Smooth muscle cell (in vitro differentiated cells): Measurements from ENCODE around the gene S100P. TPM values are rescaled to one million over a fixed set of nuclear protein-coding genes. Genes with fewer than 3 reads are reported as not detected.

Source experiments
- DNase-seq: peaks from one replicate; lab custom pipeline; 2025; ENCODE audit not compliant: unreplicated experiment; lab: John Stamatoyannopoulos, UW
- H2AFZ ChIP-seq: fragments of 200-600 bp; sonication (generic); 2 replicates; pipeline ENCODE4 v1.6.0; 2016; ENCODE audit warnings: antibody characterized with exemption, low read depth, mild to moderate bottlenecking
- H3F3A ChIP-seq: fragments of 200-600 bp; sonication (generic); 2 replicates; pipeline ENCODE4 v1.6.0; 2017; ENCODE audit warnings: antibody characterized with exemption, low read depth
- H3K27ac ChIP-seq: fragments of 200-600 bp; sonication (generic); 2 replicates; pipeline ENCODE4 v1.5.1; 2016; ENCODE audit warnings: low read depth, mild to moderate bottlenecking
- H3K27me3 ChIP-seq: fragments of 200-600 bp; sonication (generic); 2 replicates; pipeline ENCODE4 v1.6.1; 2016; ENCODE audit warnings: low read depth, mild to moderate bottlenecking
- H3K36me3 ChIP-seq: fragments of 200-600 bp; sonication (generic); 2 replicates; pipeline ENCODE4 v1.5.1; 2016; ENCODE audit warnings: low read depth
- H3K4me1 ChIP-seq: fragments of 200-600 bp; sonication (generic); 2 replicates; pipeline ENCODE4 v1.5.1; 2016; ENCODE audit warnings: low read depth
- H3K4me2 ChIP-seq: fragments of 200-600 bp; sonication (generic); 2 replicates; pipeline ENCODE4 v1.6.0; 2016; ENCODE audit warnings: mild to moderate bottlenecking
- H3K4me3 ChIP-seq: fragments of 200-600 bp; sonication (generic); 2 replicates; pipeline ENCODE4 v1.5.1; 2016; ENCODE audit warnings: mild to moderate bottlenecking
- H3K79me2 ChIP-seq: fragments of 200-600 bp; sonication (generic); 2 replicates; pipeline ENCODE4 v1.6.0; 2016; ENCODE audit warnings: low read depth, mild to moderate bottlenecking
- H3K9ac ChIP-seq: fragments of 200-600 bp; sonication (generic); 2 replicates; pipeline ENCODE4 v1.6.0; 2016; ENCODE audit warnings: low read depth
- H3K9me3 ChIP-seq: fragments of 200-600 bp; sonication (generic); replicated peaks from 2 replicates; pipeline ENCODE4 v1.5.1; 2016; ENCODE audit warnings: low read depth
- H4K20me1 ChIP-seq: fragments of 200-600 bp; sonication (generic); 2 replicates; pipeline ENCODE4 v1.6.0; 2016; ENCODE audit warnings: low read depth
- CTCF ChIP-seq: fragments of 200-600 bp; sonication (generic); IDR thresholded peaks from 2 replicates; pipeline ENCODE4 v1.5.1; 2017; ENCODE audit warnings: borderline replicate concordance, mild to moderate bottlenecking, antibody characterized with exemption; ENCODE audit not compliant: insufficient read depth, poor library complexity, severe bottlenecking
- WGBS: methylation state at CpG from one replicate; pipeline ENCODE4 v1.1.7; 2016; ENCODE audit warnings: low lambda C conversion rate; 5-methylcytosine and 5-hydroxymethylcytosine counted together
- polyA plus RNA-seq: library from polyadenylated mRNA; unstranded; fragments of >200 nt; fragmentation: Nextera tagmentation; extraction: Ambion mirVana; gene quantifications from 2 replicates; pipeline ENCODE4 v1.2.1, GENCODE V29; 2016
- total RNA-seq: library from RNA; depleted of rRNA; stranded (reverse); fragments of >200 nt; gene quantifications from 2 replicates; pipeline ENCODE4 v1.2.3, GENCODE V29; 2014

Gene S100P
- total and polyA plus RNA-seq, 2 experiments from 2014 or later: 4.0 to 6.6 TPM

- Histone ChIP-seq H3K9me3 (no peaks in the 10 kb centered on the region), H3K4me1 (peaks cover 10% of the 10 kb centered on the region), H3K9ac (no peak overlapping the region), H2AFZ (no peak overlapping the region), H3K27ac (no peak overlapping the region), H3K27me3 (no peaks in the 10 kb centered on the region), H3K4me2 (no peak overlapping the region), H3K79me2 (peaks cover 10% of the 10 kb centered on the region), H3K4me3 (no peak overlapping the region), H3K36me3 (no peaks in the 10 kb centered on the region), H3F3A (no peaks in the 10 kb centered on the region), H4K20me1 (peaks cover 15% of the 10 kb centered on the region)
- no peak for DNase-seq
- 85% methylated on average over 10 of the region's 10 CpGs for WGBS
- TF ChIP-seq CTCF: peak; percentile 4
These were observed 13.2 kb upstream of the S100P start for GRCh38 chr4:6680372-6681034.

- Histone ChIP-seq H3K4me1 (peaks cover 3% of the 10 kb centered on the region), H3K4me2 (no peak overlapping the region), H3K9ac (no peak overlapping the region), H3K36me3 (no peaks in the 10 kb centered on the region), H3K27ac (no peak overlapping the region), H2AFZ (no peak overlapping the region), H3K4me3 (no peak overlapping the region), H3K79me2 (peaks cover 3% of the 10 kb centered on the region), H3F3A (no peaks in the 10 kb centered on the region), H4K20me1 (peaks cover 8% of the 10 kb centered on the region), H3K9me3 (no peaks in the 10 kb centered on the region), H3K27me3 (no peaks in the 10 kb centered on the region)
- 90% methylated on average over 9 of the region's 9 CpGs for WGBS
- TF ChIP-seq CTCF: no peak
- DNase-seq: no peak
These were observed 12.5 kb upstream of the S100P start for GRCh38 chr4:6681191-6681590.

GRCh38 chr4:6682862-6683590 is 10.7 kb upstream of the S100P start:
- Histone ChIP-seq H3K79me2 (no peaks in the 10 kb centered on the region), H2AFZ (no peak overlapping the region), H3K36me3 (no peaks in the 10 kb centered on the region), H3K4me1 (no peaks in the 10 kb centered on the region), H3K9me3 (no peaks in the 10 kb centered on the region), H3F3A (peaks cover 3% of the 10 kb centered on the region), H4K20me1 (no peaks in the 10 kb centered on the region), H3K9ac (no peak overlapping the region), H3K4me3 (no peak overlapping the region), H3K27ac (no peak overlapping the region), H3K4me2 (no peak overlapping the region), H3K27me3 (no peaks in the 10 kb centered on the region)
- no peak for DNase-seq
- no peak for TF ChIP-seq CTCF
- 97% methylated on average over 11 of the region's 11 CpGs for WGBS
